ENCODE results near the gene TP53AIP1. TPM values are rescaled to one million over a fixed set of nuclear protein-coding genes. Genes with fewer than 3 reads are reported as not detected.

Gene TP53AIP1
- total and polyA plus RNA-seq, 7 donors: 0.07 to 0.51 (median 0.08) TPM; not detected in 4

DNA sequence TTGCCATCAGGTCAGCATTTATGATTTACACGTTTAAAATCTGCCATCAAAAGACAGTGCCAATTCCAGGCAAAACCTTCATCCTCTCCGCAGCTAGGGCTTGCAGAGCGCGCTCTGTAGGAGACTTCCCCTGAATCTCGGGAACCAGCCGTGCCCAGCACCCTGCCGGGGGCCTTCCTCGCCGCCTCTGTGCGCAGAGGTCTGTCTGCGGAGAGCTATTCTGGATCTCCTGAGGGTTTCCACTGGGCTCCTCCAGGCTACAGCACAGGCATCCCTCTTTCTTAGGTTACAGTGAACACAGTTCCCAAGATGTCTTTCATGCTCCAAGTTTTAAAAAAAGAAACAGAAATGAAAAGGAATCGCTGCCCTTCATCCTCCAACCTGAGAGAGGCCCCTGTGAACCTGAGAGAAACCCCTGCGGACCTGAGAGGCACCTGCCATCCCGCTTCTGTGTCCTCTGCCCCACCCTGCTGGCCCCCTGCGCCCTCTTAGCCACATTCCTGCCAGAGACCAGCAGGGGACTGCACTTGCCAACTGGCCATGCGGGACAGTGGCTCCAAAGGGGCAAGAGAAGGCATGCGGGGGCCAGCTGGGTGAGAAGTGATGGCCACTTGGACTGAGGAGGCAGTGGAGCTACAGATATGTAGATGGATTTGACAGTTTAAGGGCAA, 16.1 kb downstream of the TP53AIP1 start:
- no peak overlapping the region for H3K27ac ChIP-seq

DNA sequence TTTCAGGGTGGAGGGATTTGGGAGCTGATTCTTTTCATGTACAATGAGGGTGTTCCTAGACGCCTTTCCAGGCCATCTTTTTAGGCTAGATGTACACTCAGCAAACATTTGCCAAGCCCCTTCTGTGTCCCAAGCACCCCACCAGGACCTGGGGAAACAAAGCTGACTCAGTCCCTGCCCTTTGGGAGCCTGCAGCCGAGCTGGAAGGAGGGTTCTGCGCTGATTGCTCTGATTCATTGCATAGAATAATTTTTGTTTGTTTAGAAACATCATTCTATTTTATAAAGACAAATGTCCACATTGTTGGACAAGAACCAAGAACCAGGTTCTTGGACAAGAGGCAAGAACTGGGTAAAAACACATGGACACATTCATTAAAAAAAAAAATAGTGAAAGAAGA, 16.7 kb downstream of the TP53AIP1 start:
- H3K4me1 ChIP-seq: no peaks in the 10 kb centered on the region
- ATAC-seq (no peak), DNase-seq (no peak)
- no peak overlapping the region for H3K4me3 ChIP-seq
- H3K27ac ChIP-seq: no peak overlapping the region
- H3K9me3 ChIP-seq: no peaks in the 10 kb centered on the region
- TF ChIP-seq, protein P1, sequence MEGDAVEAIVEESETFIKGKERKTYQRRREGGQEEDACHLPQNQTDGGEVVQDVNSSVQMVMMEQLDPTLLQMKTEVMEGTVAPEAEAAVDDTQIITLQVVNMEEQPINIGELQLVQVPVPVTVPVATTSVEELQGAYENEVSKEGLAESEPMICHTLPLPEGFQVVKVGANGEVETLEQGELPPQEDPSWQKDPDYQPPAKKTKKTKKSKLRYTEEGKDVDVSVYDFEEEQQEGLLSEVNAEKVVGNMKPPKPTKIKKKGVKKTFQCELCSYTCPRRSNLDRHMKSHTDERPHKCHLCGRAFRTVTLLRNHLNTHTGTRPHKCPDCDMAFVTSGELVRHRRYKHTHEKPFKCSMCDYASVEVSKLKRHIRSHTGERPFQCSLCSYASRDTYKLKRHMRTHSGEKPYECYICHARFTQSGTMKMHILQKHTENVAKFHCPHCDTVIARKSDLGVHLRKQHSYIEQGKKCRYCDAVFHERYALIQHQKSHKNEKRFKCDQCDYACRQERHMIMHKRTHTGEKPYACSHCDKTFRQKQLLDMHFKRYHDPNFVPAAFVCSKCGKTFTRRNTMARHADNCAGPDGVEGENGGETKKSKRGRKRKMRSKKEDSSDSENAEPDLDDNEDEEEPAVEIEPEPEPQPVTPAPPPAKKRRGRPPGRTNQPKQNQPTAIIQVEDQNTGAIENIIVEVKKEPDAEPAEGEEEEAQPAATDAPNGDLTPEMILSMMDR (IDR thresholded peaks at IDR 0.05): no peak
- 81 to 86% (median 81%) methylated on average over 3 of the region's 3 CpGs for WGBS, 3 donors
- intact Hi-C loops (cut with DNase I): no loop called here
- no peaks in the 10 kb centered on the region for H3K36me3 ChIP-seq (ENCODE audit: insufficient read depth in 1 of 2, low read depth in 1 of 2)
- peaks cover 0 to 3% (median 0%) of the 10 kb centered on the region in 3 donors for H3K27me3 ChIP-seq (ENCODE audit: insufficient read depth in 3 of 3, low read length in 2 of 3)

More for the DNA sequence above, 16.1 kb downstream of the TP53AIP1 start:
- H3K4me3 ChIP-seq: no peak overlapping the region
- no peak for DNase-seq
- no peaks in the 10 kb centered on the region for H3K4me1 ChIP-seq
- H3K27me3 ChIP-seq (ENCODE audit: insufficient read depth in 3 of 3, low read length in 2 of 3): peaks cover 0 to 3% (median 0%) of the 10 kb centered on the region in 3 donors
- H3K9me3 ChIP-seq: no peaks in the 10 kb centered on the region
- 74 to 82% (median 78%) methylated on average over 17 of the region's 17 CpGs for WGBS, 3 donors
- ATAC-seq: no peak
- no peaks in the 10 kb centered on the region for H3K36me3 ChIP-seq (ENCODE audit: insufficient read depth in 1 of 2, low read depth in 1 of 2)
- TF ChIP-seq, protein P1 (IDR thresholded peaks at IDR 0.05): no peak
- intact Hi-C loops (cut with DNase I): no loop called here

DNA sequence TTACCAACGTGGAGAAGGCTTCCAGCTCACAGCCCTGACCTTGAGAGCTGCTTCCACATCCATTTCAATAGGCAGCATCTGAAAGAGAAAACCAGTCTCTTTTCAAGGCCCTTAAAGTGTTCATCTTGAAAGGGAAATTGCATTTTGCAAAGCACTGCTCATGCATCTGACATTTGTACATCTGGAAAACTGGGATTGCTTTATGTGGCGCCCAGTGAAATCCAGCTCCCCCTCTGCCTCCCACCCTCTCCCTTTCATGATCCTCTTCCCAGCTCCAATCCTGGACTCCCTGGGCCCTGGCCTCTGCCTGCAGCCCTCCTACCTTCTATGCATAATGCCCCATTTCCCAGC, 17.4 kb downstream of the TP53AIP1 start:
- Histone ChIP-seq H3K27me3 (ENCODE audit: insufficient read depth in 3 of 3, low read length in 2 of 3) (peaks cover 0 to 7% (median 0%) of the 10 kb centered on the region in 3 donors), H3K27ac (no peak overlapping the region), H3K4me3 (no peak overlapping the region), H3K4me1 (no peaks in the 10 kb centered on the region), H3K36me3 (ENCODE audit: insufficient read depth in 1 of 2, low read depth in 1 of 2) (no peaks in the 10 kb centered on the region), H3K9me3 (no peaks in the 10 kb centered on the region)
- no peak for DNase-seq
- no peak for ATAC-seq
- intact Hi-C loops (cut with DNase I): no loop called here
- 56 to 63% (median 58%) methylated on average over 2 of the region's 2 CpGs for WGBS, 3 donors
- TF ChIP-seq, protein P1 (IDR thresholded peaks at IDR 0.05): no peak

DNA sequence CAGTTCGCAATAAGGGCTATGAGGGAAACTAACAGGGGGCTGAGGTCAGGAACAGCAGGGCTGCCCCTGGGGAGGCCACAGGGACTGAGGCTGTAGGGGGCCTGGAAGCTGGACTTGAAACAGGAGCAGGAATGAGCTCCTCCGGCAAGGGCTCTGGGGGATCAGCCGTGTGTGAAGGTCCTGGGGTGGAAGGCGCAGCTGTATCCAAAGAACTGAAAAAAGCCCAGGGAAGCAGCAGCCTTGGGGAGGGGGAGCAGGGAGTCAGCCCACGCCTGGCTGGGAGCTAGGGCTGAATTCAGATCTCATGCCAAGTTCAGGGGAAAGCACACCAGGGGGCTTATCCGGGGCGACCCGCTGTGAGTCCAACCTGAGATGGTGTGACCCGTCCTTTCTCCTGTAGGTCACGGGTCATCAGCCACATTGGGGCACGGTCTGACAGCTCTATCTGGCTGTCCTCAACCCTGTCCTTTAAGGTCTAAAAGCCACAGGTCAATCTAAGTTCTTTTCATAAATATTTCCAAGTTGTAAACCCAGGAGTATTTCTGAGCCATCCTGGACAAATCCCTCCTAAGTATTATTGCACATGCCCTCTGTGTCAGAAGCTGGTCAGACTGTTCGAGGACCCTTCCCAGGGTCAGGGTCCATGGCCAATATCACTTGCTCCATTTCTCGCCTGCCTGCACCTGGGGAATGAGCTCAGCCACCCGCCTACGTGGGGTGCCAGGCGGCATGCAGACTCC, 18.0 kb downstream of the TP53AIP1 start:
- no peaks in the 10 kb centered on the region for H3K9me3 ChIP-seq
- no peaks in the 10 kb centered on the region for H3K4me1 ChIP-seq
- H3K27ac ChIP-seq: no peak overlapping the region
- DNase-seq: no peak
- no peaks in the 10 kb centered on the region for H3K36me3 ChIP-seq (ENCODE audit: insufficient read depth in 1 of 2, low read depth in 1 of 2)
- peaks cover 0 to 7% (median 0%) of the 10 kb centered on the region in 3 donors for H3K27me3 ChIP-seq (ENCODE audit: insufficient read depth in 3 of 3, low read length in 2 of 3)
- H3K4me3 ChIP-seq: no peak overlapping the region
- TF ChIP-seq, protein P1 (IDR thresholded peaks at IDR 0.05): no peak
- intact Hi-C loops (cut with DNase I): no loop called here
- 70 to 77% (median 73%) methylated on average over 16 of the region's 16 CpGs for WGBS, 3 donors
- no peak for ATAC-seq
